Suprapubic skin (tissue), 3 donors: Measurements from ENCODE around the gene QSOX1.

ENCODE experiments used
- CTCF ChIP-seq, 2 donors: fragments of 200-600 bp in 1 of 2; fragments of 450-650 bp in 1 of 2; sonication (generic) in 1 of 2; IDR thresholded peaks; one replicate each; pipeline ENCODE4 v1.5.1; 2016 to 2019; ENCODE audit warnings: antibody characterized with exemption in 2 of 2, mild to moderate bottlenecking in 1 of 2, moderate library complexity in 1 of 2
- EP300 ChIP-seq: sonication (generic); formaldehyde crosslinking; IDR thresholded peaks from one replicate; pipeline ENCODE4 v1.6.1; 2017; ENCODE audit warnings: antibody characterized with exemption
- POLR2A ChIP-seq, 2 donors: fragments of 450-650 bp; IDR thresholded peaks; one replicate each; pipeline ENCODE4 v1.6.1; 2017; ENCODE audit warnings: antibody characterized with exemption in 2 of 2, mild to moderate bottlenecking in 2 of 2, moderate library complexity in 2 of 2

- no peak for TF ChIP-seq CTCF (IDR thresholded peaks at IDR 0.05)
- TF ChIP-seq EP300 = no peak
- no peak for TF ChIP-seq POLR2A (IDR thresholded peaks at IDR 0.05)
Observed at GRCh38 chr1:180198611-180199010, 43.9 kb downstream of the QSOX1 start.
